Fibroblast of peridontal ligament (primary cell): ENCODE results near the gene PLCB3.

Source experiments
- DNase-seq: peaks from one replicate; pipeline ENCODE4 v3.0.0-alpha.2; 2010; ENCODE audit errors: extremely low read depth

The PLCB3 gene

GRCh38 chr11:64251016-64251752 is at the start of gene PLCB3:
PLCB3 (plus strand) TSS chr11:64251530; CDS start chr11:64251650, 120 bp downstream.
- no peak for DNase-seq

GRCh38 chr11:64201543-64201942 is 49.8 kb upstream of the PLCB3 start:
- no peak for DNase-seq

GRCh38 chr11:64202992-64203391 is 48.3 kb upstream of the PLCB3 start:
- no peak for DNase-seq

DNA sequence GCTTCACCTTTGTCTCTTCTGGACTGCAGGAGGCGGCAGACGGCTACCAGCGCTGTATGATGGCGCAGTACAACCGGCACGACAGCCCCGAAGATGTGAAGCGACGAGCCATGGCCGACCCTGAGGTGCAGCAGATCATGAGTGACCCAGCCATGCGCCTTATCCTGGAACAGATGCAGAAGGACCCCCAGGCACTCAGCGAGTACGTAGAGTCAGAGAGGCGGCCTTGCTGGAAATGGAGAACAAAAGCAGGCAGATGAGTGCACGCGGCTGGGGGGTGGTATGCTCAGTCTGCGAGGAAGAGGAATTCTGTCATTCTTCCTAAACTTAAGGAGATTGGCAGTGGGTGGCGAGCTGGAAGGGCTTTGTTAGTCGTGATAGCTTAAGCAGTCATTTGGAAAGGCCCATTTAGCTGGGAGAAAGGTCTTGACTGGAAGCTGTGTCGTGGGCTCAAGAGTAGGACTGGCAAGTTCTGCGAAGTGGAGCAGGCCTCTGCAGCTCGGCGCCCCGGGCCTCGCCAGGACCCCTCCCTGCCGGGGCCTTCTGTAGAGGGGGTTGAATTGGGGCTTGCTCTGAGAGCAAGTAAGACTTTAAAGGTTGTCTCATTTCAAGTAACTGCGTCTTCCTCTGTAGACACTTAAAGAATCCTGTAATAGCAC is 47.8 kb upstream of the PLCB3 start:
- DNase-seq: no peak

DNA sequence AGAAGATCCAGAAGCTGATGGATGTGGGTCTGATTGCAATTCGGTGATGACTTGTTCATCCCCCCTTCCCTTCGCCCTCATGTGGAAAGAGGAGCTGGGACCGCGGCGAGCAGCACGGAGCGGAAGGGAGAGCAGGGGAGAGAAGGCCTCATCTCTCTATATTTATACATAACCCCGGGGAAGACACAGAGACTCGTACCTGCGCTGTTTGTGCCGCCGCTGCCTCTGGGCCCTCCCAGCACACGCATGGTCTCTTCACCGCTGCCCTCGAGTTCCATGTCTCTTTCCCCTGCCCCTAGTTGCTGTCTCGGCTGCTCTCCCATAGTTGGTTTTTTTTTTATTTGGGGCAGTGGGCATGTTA is 47.3 kb upstream of the PLCB3 start:
- no peak for DNase-seq

GRCh38 chr11:64204464-64204989 is 46.8 kb upstream of the PLCB3 start:
- DNase-seq: peak; percentile 97

DNA sequence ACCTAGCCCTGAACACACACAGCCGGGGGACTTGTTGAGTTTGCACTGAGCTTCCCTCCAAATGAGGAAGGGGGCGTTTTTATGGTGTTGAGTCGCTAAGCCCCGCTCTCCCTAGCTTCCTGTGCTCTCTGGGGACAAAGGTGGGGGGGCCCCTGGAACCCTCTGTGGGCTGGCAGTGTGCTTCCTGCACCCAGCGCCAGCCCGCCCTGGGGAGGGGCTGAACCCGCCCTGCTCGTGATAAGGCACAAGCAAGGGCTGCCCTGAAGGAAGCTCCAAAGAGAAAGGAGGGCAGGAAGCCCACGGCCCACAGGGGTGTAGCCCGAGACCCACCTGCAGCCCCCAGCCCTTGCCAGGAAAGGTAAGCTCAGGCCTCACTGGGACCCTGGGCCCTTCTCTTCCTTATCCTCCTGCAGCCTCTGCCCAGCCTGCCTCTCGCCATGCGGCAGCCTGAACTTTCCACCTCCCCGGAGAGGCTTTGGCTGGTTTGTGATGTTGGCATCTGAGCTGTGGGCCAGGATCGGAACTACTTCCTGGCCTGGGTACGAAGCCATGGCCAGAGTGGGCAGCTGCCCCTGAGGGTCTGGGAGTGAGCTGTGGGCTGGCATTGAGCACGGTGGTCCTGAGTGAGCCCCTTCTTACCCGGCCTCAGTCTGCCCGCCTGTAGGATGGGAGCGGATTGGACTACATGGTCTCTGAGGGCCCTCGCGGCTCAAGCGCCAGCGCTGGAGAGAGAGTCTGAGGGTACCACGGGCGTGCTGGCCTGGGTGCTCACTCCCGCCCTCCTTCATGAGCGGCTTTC is 44.7 kb upstream of the PLCB3 start, which contains the start of gene FERMT3:
FERMT3 (plus strand) TSS at position 265 of the 799 bp plus-strand sequence. CDS start 644 bp downstream, outside the sequence.
- no peak for DNase-seq

- peak; percentile 49 for DNase-seq
Observed at GRCh38 chr11:64207256-64208085, 43.9 kb upstream of the PLCB3 start.

DNA sequence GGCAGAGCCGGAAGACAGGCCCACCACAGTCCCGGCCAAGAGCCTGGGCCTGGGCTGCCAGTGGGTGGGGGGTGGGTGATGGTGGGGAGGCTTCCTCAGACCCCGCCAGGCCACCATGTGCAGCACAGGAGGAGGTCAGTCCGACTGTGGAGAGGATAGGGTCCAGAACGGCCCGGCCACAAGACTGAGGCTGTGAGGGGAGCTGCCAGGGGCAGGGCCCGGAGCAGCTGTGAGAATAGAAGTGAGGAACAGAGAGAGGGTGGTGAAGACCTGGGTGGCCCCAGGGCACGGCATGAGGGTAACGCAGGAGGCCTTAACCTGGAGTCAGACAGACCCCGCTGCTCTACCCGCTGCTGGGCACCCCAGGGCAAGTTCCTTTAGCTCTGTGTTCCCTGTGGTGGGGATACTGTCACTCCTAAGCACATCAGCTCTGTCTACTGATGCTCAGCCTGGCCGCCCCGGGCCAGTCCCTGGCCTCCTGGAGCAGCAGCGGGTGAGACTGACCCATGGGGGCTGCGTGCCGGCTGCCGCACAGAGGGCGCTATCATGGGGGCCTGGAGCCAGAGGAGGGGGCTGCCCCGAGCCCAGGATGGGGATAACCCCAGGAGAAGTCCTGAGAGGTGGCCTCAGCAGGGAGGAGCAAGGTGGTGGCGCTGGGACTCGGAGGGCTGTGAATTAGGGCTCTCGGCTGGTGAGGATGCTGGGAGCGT is 43.1 kb upstream of the PLCB3 start:
- no peak for DNase-seq

- DNase-seq: no peak
Observed at GRCh38 chr11:64208796-64209562, 42.4 kb upstream of the PLCB3 start.

GRCh38 chr11:64209563-64209843 is 41.8 kb upstream of the PLCB3 start:
- DNase-seq: no peak

GRCh38 chr11:64210301-64211020 is 40.9 kb upstream of the PLCB3 start:
- DNase-seq: no peak

DNA sequence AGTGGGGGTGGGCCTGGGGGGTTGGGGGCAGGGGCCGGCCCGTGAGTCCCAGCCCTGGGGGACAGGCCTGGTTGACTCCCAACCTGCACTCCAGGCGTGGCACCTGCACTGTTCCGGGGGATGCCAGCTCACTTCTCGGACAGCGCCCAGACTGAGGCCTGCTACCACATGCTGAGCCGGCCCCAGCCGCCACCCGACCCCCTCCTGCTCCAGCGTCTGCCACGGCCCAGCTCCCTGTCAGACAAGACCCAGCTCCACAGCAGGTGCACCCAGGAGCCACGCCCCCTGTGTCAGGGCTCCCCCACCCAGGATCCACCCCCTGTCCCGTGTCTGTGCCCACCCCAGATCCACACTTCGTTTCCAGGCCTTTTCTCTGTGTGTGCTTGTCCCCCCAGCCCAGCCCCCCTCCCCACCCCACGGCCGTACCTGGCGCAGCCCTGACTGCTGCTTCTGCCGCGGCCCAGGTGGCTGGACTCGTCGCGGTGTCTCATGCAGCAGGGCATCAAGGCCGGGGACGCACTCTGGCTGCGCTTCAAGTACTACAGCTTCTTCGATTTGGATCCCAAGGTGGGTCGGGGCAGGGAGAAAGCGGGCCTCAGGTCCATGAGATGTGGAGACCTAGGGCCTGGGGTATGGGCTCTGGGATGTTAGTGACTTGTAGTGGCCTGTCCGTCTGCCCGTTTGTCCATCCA is 40.0 kb upstream of the PLCB3 start:
- DNase-seq: no peak

DNA sequence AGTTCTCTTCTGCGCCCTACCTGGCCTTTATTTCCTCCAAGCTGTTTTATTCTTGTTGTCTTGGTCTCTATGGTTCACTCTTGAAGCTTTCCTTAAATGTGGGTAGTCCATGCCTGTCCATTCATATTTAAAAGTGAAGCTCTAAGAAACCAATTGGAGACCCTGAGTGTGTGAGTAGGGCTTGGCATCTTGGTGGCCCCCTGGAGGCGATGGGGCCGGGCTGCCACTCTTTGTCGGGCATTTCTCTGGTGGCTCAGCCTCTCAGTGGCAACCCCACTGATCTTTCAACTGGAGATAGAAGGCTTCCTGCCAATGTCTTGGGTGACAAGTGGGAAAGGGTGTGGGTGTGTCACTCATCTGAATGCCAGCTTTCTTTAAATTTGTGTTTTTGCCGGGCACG is 34.5 kb upstream of the PLCB3 start:
- no peak for DNase-seq

- no peak for DNase-seq
Observed at GRCh38 chr11:64218628-64219353, 32.5 kb upstream of the PLCB3 start.

GRCh38 chr11:64219354-64219684 is 32.0 kb upstream of the PLCB3 start:
- no peak for DNase-seq

DNA sequence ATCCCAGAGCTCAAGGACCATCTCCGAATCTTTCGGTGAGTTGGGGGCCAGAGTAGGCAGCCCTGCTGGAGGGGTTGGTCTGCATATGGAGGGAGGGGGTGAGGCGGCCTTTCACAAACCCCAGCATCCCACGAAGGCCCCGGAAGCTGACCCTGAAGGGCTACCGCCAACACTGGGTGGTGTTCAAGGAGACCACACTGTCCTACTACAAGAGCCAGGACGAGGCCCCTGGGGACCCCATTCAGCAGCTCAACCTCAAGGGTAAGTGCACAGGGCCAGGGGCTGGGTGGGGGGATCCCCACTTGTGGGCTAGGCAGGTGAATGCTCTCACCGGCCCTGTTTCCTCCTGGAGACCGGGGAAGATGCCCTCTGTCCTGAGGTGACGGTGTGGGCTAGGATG is 31.6 kb upstream of the PLCB3 start:
- no peak for DNase-seq

DNA sequence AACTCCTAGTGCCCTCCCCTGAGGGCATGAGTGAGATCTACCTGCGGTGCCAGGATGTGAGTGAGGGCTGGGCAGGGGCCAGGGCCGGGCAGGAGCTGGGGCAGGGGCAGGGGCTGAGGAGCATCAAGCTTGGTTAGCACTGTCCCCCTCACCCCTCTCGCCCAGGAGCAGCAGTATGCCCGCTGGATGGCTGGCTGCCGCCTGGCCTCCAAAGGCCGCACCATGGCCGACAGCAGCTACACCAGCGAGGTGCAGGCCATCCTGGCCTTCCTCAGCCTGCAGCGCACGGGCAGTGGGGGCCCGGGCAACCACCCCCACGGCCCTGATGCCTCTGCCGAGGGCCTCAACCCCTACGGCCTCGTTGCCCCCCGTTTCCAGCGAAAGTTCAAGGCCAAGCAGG is 31.1 kb upstream of the PLCB3 start:
- no peak for DNase-seq
